ENCODE measurements around the gene PDE9A.

Gene PDE9A

DNA sequence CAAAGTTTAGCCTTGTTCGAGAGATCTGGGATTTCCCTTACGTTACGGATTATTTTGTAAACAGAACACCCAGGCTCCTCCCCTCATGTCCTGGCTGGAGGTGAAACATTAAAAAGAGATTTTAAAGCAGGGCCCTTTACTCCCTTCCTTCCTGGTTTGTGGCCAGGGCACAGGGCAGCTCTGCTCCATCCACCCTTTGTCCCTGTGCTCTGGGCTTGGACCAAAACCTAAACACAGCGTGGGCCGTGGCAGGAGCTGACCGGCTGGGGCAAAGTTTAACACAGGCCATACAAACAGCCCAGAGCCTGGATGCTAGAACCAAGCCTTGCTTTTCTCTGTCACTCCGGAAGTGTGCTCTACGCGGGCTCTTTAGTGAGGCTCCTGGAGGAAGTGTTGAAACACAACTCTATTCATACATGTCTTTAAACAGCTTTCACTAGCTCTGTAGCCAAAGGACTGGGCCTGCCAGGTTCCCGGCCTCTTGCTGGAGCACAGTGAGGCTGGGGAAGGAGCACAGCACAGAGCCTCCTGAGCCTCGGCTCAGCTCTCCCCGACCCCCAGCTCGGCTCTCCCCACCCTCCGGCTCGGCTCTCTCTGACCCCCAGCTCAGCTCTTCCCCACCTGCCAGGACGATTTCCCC is 84.7 kb downstream of the PDE9A start:
- Histone ChIP-seq H3K4me3 (replicated peaks; ENCODE audit: insufficient read depth, low read length) (no peak overlapping the region), H3K27me3 (ENCODE audit: insufficient read depth, poor library complexity, severe bottlenecking) (no peaks in the 10 kb centered on the region), H3K27ac (replicated peaks) (peak overlapping the region; percentile 87)
- TF ChIP-seq GABPA (IDR thresholded peaks at IDR 0.05; ENCODE audit: low read depth) = peak; percentile 81
- peak; percentile 49; the same call in 1 of the 2 replicates for TF ChIP-seq POLR2AphosphoS5 (IDR thresholded peaks at IDR 0.05; ENCODE audit: low read depth)
- TF ChIP-seq CTCF (IDR thresholded peaks at IDR 0.05; ENCODE audit: insufficient read depth, low read length) = no peak
- TF ChIP-seq SPI1 (IDR thresholded peaks at IDR 0.05; ENCODE audit: borderline replicate concordance, low read depth) = peak; percentile 42; the same call in 1 of the 2 replicates
- DNase-seq (ENCODE audit: low read depth in 1 of 2, low spot score in 1 of 2) = peak; percentile 43 to 79

GRCh38 chr21:42739061-42739931 is 85.9 kb downstream of the PDE9A start:
- no peak for DNase-seq (ENCODE audit: low read depth in 1 of 2, low spot score in 1 of 2)
- Histone ChIP-seq H3K27ac (replicated peaks) (peak overlapping the region; percentile 87), H3K4me3 (replicated peaks; ENCODE audit: insufficient read depth, low read length) (no peak overlapping the region), H3K27me3 (ENCODE audit: insufficient read depth, poor library complexity, severe bottlenecking) (no peaks in the 10 kb centered on the region)
- TF ChIP-seq REST (IDR thresholded peaks at IDR 0.05; ENCODE audit: insufficient replicate concordance, low read depth) (no peak), POLR2AphosphoS5 (IDR thresholded peaks at IDR 0.05; ENCODE audit: low read depth) (no peak), SPI1 (IDR thresholded peaks at IDR 0.05; ENCODE audit: borderline replicate concordance, low read depth) (no peak)

DNA sequence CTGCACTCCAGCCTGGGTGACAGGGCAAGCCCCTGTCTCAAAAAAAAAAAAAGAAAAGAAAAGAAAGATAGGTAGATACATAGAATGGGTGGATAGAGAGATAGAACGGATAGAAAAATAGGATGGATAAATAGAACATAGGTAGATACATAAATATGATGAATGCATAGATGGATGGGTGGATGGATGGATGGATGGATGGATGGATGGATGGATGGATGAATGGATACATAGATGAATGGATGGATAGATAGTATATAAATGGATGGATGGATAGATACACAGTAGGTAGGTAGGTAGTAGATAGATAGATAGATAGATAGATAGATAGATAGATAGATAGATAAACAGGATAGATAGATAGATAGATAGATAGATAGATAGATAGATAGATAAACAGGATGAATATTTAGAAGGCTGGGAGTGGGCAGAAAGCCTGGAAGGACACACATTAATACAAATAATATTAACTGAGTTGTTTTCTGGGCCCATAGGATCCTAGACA is 87.0 kb downstream of the PDE9A start:
- no peak for TF ChIP-seq CTCF (IDR thresholded peaks at IDR 0.05; ENCODE audit: insufficient read depth, low read length)
- TF ChIP-seq GABPA (IDR thresholded peaks at IDR 0.05; ENCODE audit: low read depth) = no peak
- TF ChIP-seq SPI1 (IDR thresholded peaks at IDR 0.05; ENCODE audit: borderline replicate concordance, low read depth) = no peak
- no peak for TF ChIP-seq REST (IDR thresholded peaks at IDR 0.05; ENCODE audit: insufficient replicate concordance, low read depth)
- no peak for TF ChIP-seq POLR2AphosphoS5 (IDR thresholded peaks at IDR 0.05; ENCODE audit: low read depth)
- no peak for DNase-seq (ENCODE audit: low read depth in 1 of 2, low spot score in 1 of 2)
- Histone ChIP-seq H3K27ac (replicated peaks) (no peak overlapping the region), H3K4me3 (replicated peaks; ENCODE audit: insufficient read depth, low read length) (no peak overlapping the region), H3K27me3 (ENCODE audit: insufficient read depth, poor library complexity, severe bottlenecking) (no peaks in the 10 kb centered on the region)

- Histone ChIP-seq H3K27me3 (ENCODE audit: insufficient read depth, poor library complexity, severe bottlenecking) (no peaks in the 10 kb centered on the region), H3K4me3 (replicated peaks; ENCODE audit: insufficient read depth, low read length) (no peak overlapping the region), H3K27ac (replicated peaks) (no peak overlapping the region)
- no peak for TF ChIP-seq SPI1 (IDR thresholded peaks at IDR 0.05; ENCODE audit: borderline replicate concordance, low read depth)
- no peak for TF ChIP-seq POLR2AphosphoS5 (IDR thresholded peaks at IDR 0.05; ENCODE audit: low read depth)
- TF ChIP-seq REST (IDR thresholded peaks at IDR 0.05; ENCODE audit: insufficient replicate concordance, low read depth) = no peak
- no peak for TF ChIP-seq GABPA (IDR thresholded peaks at IDR 0.05; ENCODE audit: low read depth)
- no peak for TF ChIP-seq CTCF (IDR thresholded peaks at IDR 0.05; ENCODE audit: insufficient read depth, low read length)
- DNase-seq (ENCODE audit: low read depth in 1 of 2, low spot score in 1 of 2) = no peak
These were observed 87.6 kb downstream of the PDE9A start for GRCh38 chr21:42741066-42741465.
